ENCODE measurements around the gene ZNF683.

Gene ZNF683

GRCh38 chr1:26358411-26359384 lies 13.9 kb downstream of the ZNF683 start:
- no peak for DNase-seq (ENCODE audit: low read depth)

GRCh38 chr1:26357121-26357602 lies 15.4 kb downstream of the ZNF683 start:
- DNase-seq (ENCODE audit: low read depth): no peak

DNA sequence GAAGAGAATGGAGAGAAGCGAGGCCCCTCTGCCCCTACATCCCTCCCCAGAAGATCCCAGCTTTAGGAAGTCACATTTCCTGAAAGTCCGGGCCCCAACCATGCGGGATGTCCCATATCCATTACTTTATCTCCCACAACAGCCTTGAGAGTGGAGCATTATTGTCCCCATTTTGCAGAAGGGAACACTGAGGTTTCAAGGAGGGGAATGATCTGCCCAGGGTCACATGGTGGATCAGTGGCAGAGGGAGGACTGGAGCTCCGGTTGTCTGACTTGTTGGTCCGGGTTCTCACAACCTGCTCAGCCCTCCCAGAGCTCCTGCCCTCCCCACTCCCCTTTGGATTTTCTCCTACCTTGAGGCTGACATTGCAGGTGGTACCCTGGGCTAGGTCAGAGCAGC lies 16.4 kb downstream of the ZNF683 start:
- no peak for DNase-seq (ENCODE audit: low read depth)

DNA sequence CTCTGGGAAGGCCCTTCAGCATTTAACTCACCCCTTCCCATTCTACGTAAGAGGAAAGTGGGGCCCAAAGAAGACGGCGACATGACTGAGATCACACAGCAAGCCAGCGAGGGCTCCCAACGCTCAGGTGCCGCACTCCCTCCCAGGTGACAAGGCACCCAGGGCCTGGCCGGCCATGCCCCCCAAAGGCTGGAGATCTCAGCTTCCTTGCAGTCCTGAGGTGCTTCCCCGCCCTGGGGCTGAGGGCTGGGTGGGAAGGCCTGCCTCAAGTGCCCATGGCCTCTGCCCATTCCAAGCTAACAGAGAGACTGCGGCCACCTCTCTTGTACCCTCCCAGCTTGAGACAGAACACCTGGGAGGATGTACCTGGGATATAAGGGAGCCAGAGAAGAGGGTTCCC lies 17.6 kb downstream of the ZNF683 start:
- no peak for DNase-seq (ENCODE audit: low read depth)

DNA sequence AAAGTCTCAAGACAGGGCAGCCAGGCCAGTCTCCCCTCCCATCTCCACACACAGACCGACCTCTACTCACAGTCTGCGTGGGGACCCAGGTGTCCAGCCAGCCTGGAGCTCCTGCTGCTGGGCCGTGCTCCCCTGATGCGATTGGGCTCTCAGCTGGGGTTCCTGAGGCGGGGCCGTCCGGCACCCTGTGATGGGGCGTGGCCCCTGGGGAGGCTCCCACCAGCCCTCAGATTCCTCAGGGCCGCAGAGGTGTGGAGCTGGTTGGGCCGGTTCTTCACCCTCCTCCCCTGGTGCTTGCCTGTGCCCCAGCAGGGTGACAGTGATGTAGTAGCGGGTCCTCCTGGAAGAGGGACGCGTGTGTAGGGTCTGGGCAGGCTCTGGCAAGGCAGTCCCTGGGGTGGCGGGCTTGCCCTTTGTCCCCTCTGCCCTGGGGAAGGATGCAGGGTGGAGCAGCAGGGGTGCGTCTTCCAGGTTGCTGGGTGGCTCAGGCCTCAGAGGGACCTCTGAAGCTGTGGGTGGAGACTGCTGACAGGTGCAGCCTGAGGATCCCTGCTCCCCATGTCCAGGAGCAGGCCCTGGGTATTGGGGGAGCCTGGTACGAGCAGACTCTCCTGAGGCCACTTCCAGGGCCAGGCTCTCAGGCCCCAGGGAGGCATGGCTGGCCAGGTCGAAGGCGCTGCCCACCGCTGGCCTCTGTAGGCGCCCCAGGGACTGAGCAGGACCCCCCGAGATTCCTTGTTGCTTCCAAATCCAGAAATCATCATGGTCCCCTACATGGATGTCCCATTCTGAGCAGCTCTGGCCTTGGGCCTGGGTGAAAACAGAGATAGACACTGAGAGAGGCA lies 18.4 kb downstream of the ZNF683 start, which contains the start of gene CRYBG2:
CRYBG2 (minus strand) TSS at position 155 of the 845 bp plus-strand sequence. CDS start 7,473 bp downstream, outside the sequence.
- DNase-seq (ENCODE audit: low read depth): no peak

GRCh38 chr1:26353210-26353859 lies 19.2 kb downstream of the ZNF683 start:
- DNase-seq (ENCODE audit: low read depth): no peak

GRCh38 chr1:26352338-26352679 lies 20.2 kb downstream of the ZNF683 start:
- no peak for DNase-seq (ENCODE audit: low read depth)

GRCh38 chr1:26351590-26352337 lies 20.8 kb downstream of the ZNF683 start:
- no peak for DNase-seq (ENCODE audit: low read depth)

- DNase-seq (ENCODE audit: low read depth): no peak
Measured at GRCh38 chr1:26350701-26351589, 21.6 kb downstream of the ZNF683 start.

GRCh38 chr1:26350343-26350700 lies 22.2 kb downstream of the ZNF683 start:
- DNase-seq (ENCODE audit: low read depth): no peak

- no peak for DNase-seq (ENCODE audit: low read depth)
Measured at GRCh38 chr1:26349877-26350244, 22.7 kb downstream of the ZNF683 start.

GRCh38 chr1:26349188-26349876 lies 23.2 kb downstream of the ZNF683 start:
- no peak for DNase-seq (ENCODE audit: low read depth)

DNA sequence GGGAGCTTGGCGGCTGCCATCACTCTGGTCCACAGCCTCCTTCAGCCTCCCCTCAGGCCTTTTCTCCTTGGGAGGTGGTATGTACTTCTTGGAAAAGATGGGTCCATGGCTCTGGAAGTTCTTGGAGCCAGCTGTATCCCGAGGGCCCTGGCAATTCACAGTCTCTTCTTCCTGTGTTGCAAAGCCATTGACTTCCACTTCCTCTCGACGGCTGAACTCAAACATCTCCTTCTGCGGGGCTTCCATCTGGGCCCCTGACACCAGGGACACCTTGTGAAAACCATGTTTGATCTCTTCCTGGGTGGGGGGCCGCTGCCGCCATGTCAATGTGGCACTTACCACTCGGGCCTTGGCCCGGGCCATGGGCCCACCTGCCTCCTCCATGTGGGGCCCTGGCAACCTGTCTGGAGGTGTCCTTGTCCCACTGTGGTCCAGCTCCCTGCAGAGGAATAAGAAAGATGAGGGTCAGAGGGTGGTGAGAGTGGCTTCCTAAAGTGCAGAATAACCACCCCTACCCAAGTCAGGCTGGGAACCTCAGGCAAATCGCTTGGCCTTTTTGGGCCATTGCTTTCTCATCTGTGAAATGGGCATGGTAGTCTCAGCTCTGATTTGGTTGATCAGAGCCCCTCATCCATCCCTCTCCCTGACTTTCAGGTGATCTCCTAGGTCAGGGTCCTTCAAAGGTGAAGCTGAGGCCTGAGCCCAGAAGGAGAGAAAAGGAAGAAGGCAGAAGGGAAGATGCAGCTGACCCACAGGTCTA lies 26.1 kb downstream of the ZNF683 start:
- no peak for DNase-seq (ENCODE audit: low read depth)

DNA sequence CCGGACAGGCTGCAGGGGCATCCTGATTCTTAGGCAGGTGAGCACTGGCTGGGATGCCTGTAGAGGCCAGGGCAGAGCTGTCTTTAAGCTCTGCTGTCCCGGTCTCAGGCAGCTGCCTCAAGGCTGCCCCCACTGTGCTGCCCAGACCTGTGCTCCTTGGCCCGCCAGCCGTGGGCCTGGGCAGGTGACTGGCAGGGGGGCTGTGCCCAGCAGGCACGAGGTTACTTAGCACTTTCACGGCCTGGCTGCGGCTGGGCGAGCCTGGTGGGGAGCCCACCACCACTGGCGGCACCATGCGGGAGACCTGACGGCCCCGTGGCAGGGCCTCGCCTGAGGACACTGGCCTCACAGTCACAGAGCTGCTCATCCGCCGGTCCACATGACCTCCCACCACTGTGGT lies 26.8 kb downstream of the ZNF683 start:
- DNase-seq (ENCODE audit: low read depth): no peak

DNA sequence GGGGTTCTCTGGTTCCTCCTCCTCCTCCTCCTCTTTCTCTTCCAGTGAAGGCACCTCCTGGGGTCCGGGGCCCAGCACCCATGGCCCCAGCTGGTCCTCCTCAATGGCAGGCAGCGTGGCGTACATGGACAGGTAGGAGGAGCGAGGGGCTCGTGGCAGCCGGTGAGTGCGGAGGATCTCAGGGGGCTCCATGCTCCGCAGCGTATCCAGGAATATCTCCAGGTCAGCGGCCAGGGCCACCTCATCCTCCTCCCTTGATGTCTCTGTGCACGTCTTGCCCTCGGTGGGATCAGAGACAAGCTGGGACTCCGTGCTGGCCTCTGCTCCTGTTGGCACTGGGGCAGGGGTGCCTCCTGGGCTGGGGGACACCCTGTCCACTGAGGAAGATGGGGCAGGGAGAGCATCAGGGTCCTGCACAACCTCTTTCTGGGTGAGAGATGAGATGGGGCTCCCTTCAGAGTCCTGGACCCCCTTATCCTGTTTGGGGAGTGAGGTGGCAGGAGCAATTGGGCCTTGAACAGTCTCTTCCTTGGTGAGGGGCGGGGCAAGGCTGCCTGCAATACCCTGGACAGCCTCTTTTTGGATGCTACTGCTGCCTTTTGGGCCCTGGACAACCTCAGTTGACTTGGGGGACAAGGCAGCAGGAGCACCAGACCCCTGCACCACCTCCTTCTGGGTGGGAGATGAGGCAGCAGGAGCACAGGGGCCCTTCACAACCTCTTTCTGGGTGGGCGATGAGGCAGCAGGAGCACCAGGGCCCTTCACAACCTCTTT lies 28.2 kb downstream of the ZNF683 start:
- DNase-seq (ENCODE audit: low read depth): no peak

- DNase-seq (ENCODE audit: low read depth): no peak
Measured at GRCh38 chr1:26340047-26340481, 32.5 kb downstream of the ZNF683 start.

GRCh38 chr1:26338670-26339069 lies 33.9 kb downstream of the ZNF683 start:
- DNase-seq (ENCODE audit: low read depth): no peak

DNA sequence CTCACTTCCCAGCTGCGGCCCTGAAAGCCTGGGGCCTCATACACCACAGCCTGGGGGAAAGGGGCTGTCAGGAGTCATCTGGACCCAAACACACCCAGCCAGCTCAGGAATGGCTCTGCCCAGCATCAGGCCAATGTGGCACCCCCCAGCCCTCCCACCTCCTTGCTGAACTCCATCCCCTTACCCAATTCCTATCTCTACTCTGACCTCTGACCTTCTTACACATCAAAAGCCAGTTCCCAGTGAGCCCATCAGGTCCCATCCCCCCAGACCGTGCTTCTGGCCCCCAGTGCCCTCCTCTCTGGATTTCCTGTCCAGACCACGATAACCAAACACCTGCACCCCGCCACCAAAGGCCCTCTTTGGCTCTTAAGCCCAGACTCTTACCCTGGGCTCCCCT lies 34.9 kb downstream of the ZNF683 start:
- no peak for DNase-seq (ENCODE audit: low read depth)

GRCh38 chr1:26337206-26337535 lies 35.4 kb downstream of the ZNF683 start:
- DNase-seq (ENCODE audit: low read depth): no peak

All from stimulated activated CD8-positive, alpha-beta memory T cell treated with anti-CD3 and anti-CD28 coated beads, Interleukin-15, amount 100 ng/mL, for 24 hours (primary cell).